IPS-18a (cell line): ENCODE measurements around the gene IL1RAPL1.

Source experiments
- H3K27ac ChIP-seq: one replicate; pipeline ENCODE4 v1.5.1; 2013; ENCODE audit warnings: low read length
- H3K27me3 ChIP-seq: one replicate; pipeline ENCODE4 v1.6.1; 2013; ENCODE audit warnings: mild to moderate bottlenecking, low read length; ENCODE audit not compliant: control insufficient read depth, insufficient read depth
- H3K36me3 ChIP-seq: one replicate; pipeline ENCODE4 v1.6.1; 2013; ENCODE audit warnings: low read depth, low read length; ENCODE audit not compliant: control insufficient read depth
- H3K4me1 ChIP-seq: one replicate; pipeline ENCODE4 v1.6.1; 2013; ENCODE audit warnings: low read depth, low read length; ENCODE audit not compliant: control insufficient read depth
- H3K4me3 ChIP-seq: one replicate; pipeline ENCODE4 v1.5.1; 2013; ENCODE audit warnings: low read length
- H3K9ac ChIP-seq: one replicate; pipeline ENCODE4 v1.6.1; 2013; ENCODE audit warnings: mild to moderate bottlenecking, low read length, moderate library complexity
- H3K9me3 ChIP-seq: one replicate; pipeline ENCODE4 v1.6.1; 2013; ENCODE audit warnings: low read depth, low read length; ENCODE audit not compliant: control insufficient read depth

The IL1RAPL1 gene

GRCh38 chrX:29196501-29196900 lies 609.3 kb downstream of the IL1RAPL1 start:
- Histone ChIP-seq H3K27me3 (no peaks in the 10 kb centered on the region), H3K9me3 (peaks cover 7% of the 10 kb centered on the region), H3K4me3 (no peak overlapping the region), H3K9ac (no peak overlapping the region), H3K36me3 (no peaks in the 10 kb centered on the region), H3K4me1 (no peaks in the 10 kb centered on the region), H3K27ac (no peak overlapping the region)

- Histone ChIP-seq H3K27ac (no peak overlapping the region), H3K36me3 (no peaks in the 10 kb centered on the region), H3K9me3 (peaks cover 2% of the 10 kb centered on the region), H3K9ac (no peak overlapping the region), H3K4me3 (no peak overlapping the region), H3K4me1 (no peaks in the 10 kb centered on the region), H3K27me3 (peaks cover 12% of the 10 kb centered on the region)
Observed at GRCh38 chrX:29215251-29215650, 628.0 kb downstream of the IL1RAPL1 start.

GRCh38 chrX:29225670-29226069 lies 638.4 kb downstream of the IL1RAPL1 start:
- peaks cover 100% of the 10 kb centered on the region for H3K27me3 ChIP-seq
- H3K4me3 ChIP-seq, result no peak overlapping the region
- H3K9me3 ChIP-seq, result peaks cover 17% of the 10 kb centered on the region

GRCh38 chrX:29229802-29230201 lies 642.6 kb downstream of the IL1RAPL1 start:
- Histone ChIP-seq H3K27me3 (peaks cover 70% of the 10 kb centered on the region), H3K4me1 (no peaks in the 10 kb centered on the region), H3K4me3 (no peak overlapping the region), H3K9ac (no peak overlapping the region), H3K36me3 (no peaks in the 10 kb centered on the region), H3K9me3 (peaks cover 24% of the 10 kb centered on the region), H3K27ac (no peak overlapping the region)

More at GRCh38 chrX:29225670-29226069, 638.4 kb downstream of the IL1RAPL1 start:
- H3K27ac ChIP-seq, result no peak overlapping the region
- no peaks in the 10 kb centered on the region for H3K36me3 ChIP-seq
- H3K4me1 ChIP-seq, result no peaks in the 10 kb centered on the region
- no peak overlapping the region for H3K9ac ChIP-seq

GRCh38 chrX:29231800-29232199 lies 644.6 kb downstream of the IL1RAPL1 start:
- Histone ChIP-seq H3K36me3 (no peaks in the 10 kb centered on the region), H3K9me3 (peaks cover 23% of the 10 kb centered on the region), H3K27me3 (peaks cover 50% of the 10 kb centered on the region), H3K9ac (no peak overlapping the region), H3K4me3 (no peak overlapping the region), H3K4me1 (no peaks in the 10 kb centered on the region), H3K27ac (no peak overlapping the region)

- Histone ChIP-seq H3K9me3 (peaks cover 32% of the 10 kb centered on the region), H3K9ac (no peak overlapping the region), H3K36me3 (no peaks in the 10 kb centered on the region), H3K27ac (no peak overlapping the region), H3K4me1 (no peaks in the 10 kb centered on the region), H3K27me3 (peaks cover 31% of the 10 kb centered on the region), H3K4me3 (no peak overlapping the region)
Observed at GRCh38 chrX:29233592-29234183, 646.4 kb downstream of the IL1RAPL1 start.

GRCh38 chrX:29237972-29238371 lies 650.7 kb downstream of the IL1RAPL1 start:
- H3K9ac ChIP-seq, result no peak overlapping the region
- H3K27ac ChIP-seq, result no peak overlapping the region
- no peak overlapping the region for H3K4me3 ChIP-seq
- peaks cover 6% of the 10 kb centered on the region for H3K4me1 ChIP-seq
- H3K9me3 ChIP-seq, result peaks cover 37% of the 10 kb centered on the region
- no peaks in the 10 kb centered on the region for H3K27me3 ChIP-seq
- H3K36me3 ChIP-seq, result no peaks in the 10 kb centered on the region

GRCh38 chrX:29241809-29242208 lies 654.6 kb downstream of the IL1RAPL1 start:
- no peak overlapping the region for H3K4me3 ChIP-seq
- peaks cover 6% of the 10 kb centered on the region for H3K4me1 ChIP-seq
- H3K9me3 ChIP-seq, result peaks cover 38% of the 10 kb centered on the region
- H3K36me3 ChIP-seq, result no peaks in the 10 kb centered on the region
- no peak overlapping the region for H3K9ac ChIP-seq
- H3K27ac ChIP-seq, result no peak overlapping the region
- H3K27me3 ChIP-seq, result no peaks in the 10 kb centered on the region

GRCh38 chrX:29242856-29243255 lies 655.6 kb downstream of the IL1RAPL1 start:
- H3K4me3 ChIP-seq, result no peak overlapping the region
- H3K9ac ChIP-seq, result no peak overlapping the region
- H3K9me3 ChIP-seq, result peaks cover 35% of the 10 kb centered on the region
- H3K27me3 ChIP-seq, result no peaks in the 10 kb centered on the region
- no peak overlapping the region for H3K27ac ChIP-seq
- H3K4me1 ChIP-seq, result peaks cover 6% of the 10 kb centered on the region
- no peaks in the 10 kb centered on the region for H3K36me3 ChIP-seq

- H3K27me3 ChIP-seq, result no peaks in the 10 kb centered on the region
- peaks cover 6% of the 10 kb centered on the region for H3K4me1 ChIP-seq
- H3K36me3 ChIP-seq, result no peaks in the 10 kb centered on the region
- H3K9me3 ChIP-seq, result peaks cover 35% of the 10 kb centered on the region
- H3K27ac ChIP-seq, result no peak overlapping the region
- no peak overlapping the region for H3K9ac ChIP-seq
- no peak overlapping the region for H3K4me3 ChIP-seq
Observed at GRCh38 chrX:29243942-29244341, 656.7 kb downstream of the IL1RAPL1 start.

GRCh38 chrX:29254515-29254914 lies 667.3 kb downstream of the IL1RAPL1 start:
- Histone ChIP-seq H3K9me3 (peaks cover 15% of the 10 kb centered on the region), H3K4me3 (no peak overlapping the region), H3K27me3 (no peaks in the 10 kb centered on the region), H3K27ac (no peak overlapping the region), H3K36me3 (no peaks in the 10 kb centered on the region), H3K9ac (no peak overlapping the region), H3K4me1 (no peaks in the 10 kb centered on the region)

- no peak overlapping the region for H3K27ac ChIP-seq
- no peaks in the 10 kb centered on the region for H3K27me3 ChIP-seq
- no peak overlapping the region for H3K4me3 ChIP-seq
- H3K9me3 ChIP-seq, result peaks cover 17% of the 10 kb centered on the region
- H3K9ac ChIP-seq, result no peak overlapping the region
- H3K36me3 ChIP-seq, result no peaks in the 10 kb centered on the region
- H3K4me1 ChIP-seq, result no peaks in the 10 kb centered on the region
Observed at GRCh38 chrX:29257521-29257920, 670.3 kb downstream of the IL1RAPL1 start.
